GM12891 (cell line): ENCODE data around the gene NANOS2.
"Not testable (repeated sequence)": the region's sequence is repeated elsewhere in the genome, so short reads cannot be mapped to it uniquely, and the experiment has no call there.

ENCODE experiments used
- DNase-seq: peaks from one replicate; pipeline ENCODE4 v3.0.0; 2011; ENCODE audit warnings: low spot score; ENCODE audit not compliant: insufficient read length
- FAIRE-seq: peaks from 2 replicates; lab custom pipeline; 2011; peaks lifted over from hg19 to GRCh38; lab: Jason Lieb, UNC
- PAX5 ChIP-seq: IDR thresholded peaks from 2 replicates; pipeline ENCODE4 v1.6.1; 2011; ENCODE audit warnings: low read length, moderate library complexity, mild to moderate bottlenecking; ENCODE audit not compliant: insufficient read depth, severe bottlenecking
- POLR2A ChIP-seq: IDR thresholded peaks from 2 replicates; pipeline ENCODE4 v1.6.1; 2011; ENCODE audit warnings: low read depth, low read length, control low read depth
- POLR2AphosphoS5 ChIP-seq: IDR thresholded peaks from 2 replicates; pipeline ENCODE4 v1.6.1; 2011; ENCODE audit warnings: low read depth, low read length, control low read depth
- POU2F2 ChIP-seq: IDR thresholded peaks from 2 replicates; pipeline ENCODE4 v1.6.1; 2011; ENCODE audit warnings: low read depth, mild to moderate bottlenecking, control low read depth, low read length, moderate library complexity
- SPI1 ChIP-seq: IDR thresholded peaks from 2 replicates; pipeline ENCODE4 v1.6.1; 2011; ENCODE audit warnings: low read depth, low read length, control low read depth
- TAF1 ChIP-seq: IDR thresholded peaks from 2 replicates; pipeline ENCODE4 v1.6.1; 2011; ENCODE audit warnings: low read depth, low read length, control low read depth

The NANOS2 gene

DNA sequence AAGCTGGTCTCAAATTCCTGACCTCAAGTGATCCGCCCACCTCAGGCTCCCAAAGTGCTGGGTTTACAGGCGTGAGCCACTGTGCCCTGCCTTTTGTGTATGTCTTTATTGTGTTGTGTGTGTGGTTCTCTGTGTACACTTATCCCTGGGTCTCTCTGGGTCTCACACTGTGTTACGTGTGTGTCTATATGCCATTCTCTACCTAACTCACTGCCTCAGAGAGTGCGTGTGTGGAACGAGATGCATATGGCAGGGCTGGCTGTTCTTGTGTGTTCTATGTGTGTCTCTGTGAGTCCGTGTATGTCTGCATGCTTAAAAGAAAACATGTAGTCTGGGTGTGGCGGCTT lies 40.0 kb downstream of the NANOS2 start:
- no peak for FAIRE-seq
- no peak for DNase-seq
- TF ChIP-seq TAF1 (no peak), POLR2A (no peak), POU2F2 (no peak), POLR2AphosphoS5 (no peak), SPI1 (no peak), PAX5 (no peak)

DNA sequence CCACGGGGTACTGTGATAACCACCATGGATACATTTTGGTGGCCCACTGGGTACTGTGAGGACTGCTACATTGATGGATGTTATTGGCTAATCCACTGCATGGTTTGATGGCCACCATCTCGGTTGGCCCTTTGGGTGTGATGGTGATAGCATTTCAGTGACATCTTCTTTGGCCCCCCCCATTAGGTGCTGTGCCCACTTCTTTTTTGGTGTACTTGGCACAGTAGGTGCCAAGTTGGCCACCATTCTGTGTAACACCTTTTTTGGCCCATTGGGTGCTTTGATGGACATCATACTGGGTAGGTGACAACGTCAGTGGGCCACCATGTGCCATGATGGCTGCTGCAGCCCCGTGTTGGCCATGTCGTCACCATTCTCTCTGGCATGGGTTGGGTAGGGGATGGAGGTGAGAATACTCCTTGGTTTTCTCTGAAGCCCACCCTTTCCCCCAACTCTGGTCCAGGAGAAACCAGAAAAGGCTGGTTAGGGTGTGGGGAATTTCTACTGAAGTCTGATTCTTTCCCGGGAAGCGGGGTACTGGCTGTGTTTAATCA lies 41.3 kb downstream of the NANOS2 start:
- no peak for FAIRE-seq
- DNase-seq, result no peak
- TF ChIP-seq POLR2A (no peak), PAX5 (no peak), POLR2AphosphoS5 (no peak), TAF1 (no peak), POU2F2 (no peak), SPI1 (no peak)

DNA sequence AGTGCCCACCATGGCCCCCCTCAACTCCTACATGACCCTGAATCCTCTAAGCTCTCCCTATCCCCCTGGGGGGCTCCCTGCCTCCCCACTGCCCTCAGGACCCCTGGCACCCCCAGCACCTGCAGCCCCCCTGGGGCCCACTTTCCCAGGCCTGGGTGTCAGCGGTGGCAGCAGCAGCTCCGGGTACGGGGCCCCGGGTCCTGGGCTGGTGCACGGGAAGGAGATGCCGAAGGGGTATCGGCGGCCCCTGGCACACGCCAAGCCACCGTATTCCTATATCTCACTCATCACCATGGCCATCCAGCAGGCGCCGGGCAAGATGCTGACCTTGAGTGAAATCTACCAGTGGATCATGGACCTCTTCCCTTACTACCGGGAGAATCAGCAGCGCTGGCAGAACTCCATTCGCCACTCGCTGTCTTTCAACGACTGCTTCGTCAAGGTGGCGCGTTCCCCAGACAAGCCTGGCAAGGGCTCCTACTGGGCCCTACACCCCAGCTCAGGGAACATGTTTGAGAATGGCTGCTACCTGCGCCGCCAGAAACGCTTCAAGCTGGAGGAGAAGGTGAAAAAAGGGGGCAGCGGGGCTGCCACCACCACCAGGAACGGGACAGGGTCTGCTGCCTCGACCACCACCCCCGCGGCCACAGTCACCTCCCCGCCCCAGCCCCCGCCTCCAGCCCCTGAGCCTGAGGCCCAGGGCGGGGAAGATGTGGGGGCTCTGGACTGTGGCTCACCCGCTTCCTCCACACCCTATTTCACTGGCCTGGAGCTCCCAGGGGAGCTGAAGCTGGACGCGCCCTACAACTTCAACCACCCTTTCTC lies 42.3 kb downstream of the NANOS2 start:
- FAIRE-seq (no peak), DNase-seq (no peak)
- TF ChIP-seq POLR2AphosphoS5, result no peak
- no peak for TF ChIP-seq POLR2A
- TF ChIP-seq PAX5, result no peak
- TF ChIP-seq SPI1, result no peak
- no peak for TF ChIP-seq TAF1
- TF ChIP-seq POU2F2, result no peak

DNA sequence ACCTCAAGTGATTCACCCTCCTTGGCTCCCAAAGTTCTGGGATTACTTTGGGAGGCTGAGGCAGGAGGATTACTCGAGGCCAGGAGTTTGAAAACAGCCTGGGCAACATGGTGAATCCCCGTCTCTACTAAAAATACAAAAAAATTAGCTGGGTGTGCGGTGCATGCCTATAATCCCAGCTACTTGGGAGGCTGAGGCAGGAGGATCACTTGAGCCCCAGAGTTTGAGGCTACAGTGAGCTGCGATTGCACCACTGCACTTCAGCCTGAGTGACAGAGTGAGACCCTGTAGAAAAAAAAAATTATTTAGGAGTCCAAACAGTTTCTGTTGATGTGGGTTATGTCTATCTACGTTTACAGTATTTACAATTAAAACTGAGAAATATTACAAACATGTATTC lies 43.8 kb downstream of the NANOS2 start:
- FAIRE-seq (no peak), DNase-seq (no peak)
- no peak for TF ChIP-seq POU2F2
- no peak for TF ChIP-seq TAF1
- TF ChIP-seq POLR2AphosphoS5, result no peak
- no peak for TF ChIP-seq POLR2A
- no peak for TF ChIP-seq SPI1
- no peak for TF ChIP-seq PAX5

DNA sequence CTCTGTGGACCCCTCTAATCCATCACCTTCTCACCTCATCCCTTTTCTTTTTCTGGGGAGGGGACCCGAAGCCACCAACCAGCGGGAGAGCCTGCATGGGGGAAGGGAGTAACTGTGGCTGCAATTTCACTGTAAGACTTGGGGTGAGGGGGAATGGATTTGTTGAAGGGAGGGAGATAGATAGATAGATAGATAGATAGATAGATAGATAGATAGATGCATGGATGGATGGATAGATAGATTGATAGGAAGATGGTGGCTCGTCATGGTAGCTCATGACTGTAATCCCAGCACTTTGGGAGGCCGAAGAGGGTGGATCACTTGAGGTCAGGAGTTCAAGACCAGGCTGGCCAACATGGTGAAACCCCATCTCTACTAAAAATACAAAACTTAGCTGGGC lies 47.3 kb downstream of the NANOS2 start:
- not testable (repeated sequence) for DNase-seq, FAIRE-seq

DNA sequence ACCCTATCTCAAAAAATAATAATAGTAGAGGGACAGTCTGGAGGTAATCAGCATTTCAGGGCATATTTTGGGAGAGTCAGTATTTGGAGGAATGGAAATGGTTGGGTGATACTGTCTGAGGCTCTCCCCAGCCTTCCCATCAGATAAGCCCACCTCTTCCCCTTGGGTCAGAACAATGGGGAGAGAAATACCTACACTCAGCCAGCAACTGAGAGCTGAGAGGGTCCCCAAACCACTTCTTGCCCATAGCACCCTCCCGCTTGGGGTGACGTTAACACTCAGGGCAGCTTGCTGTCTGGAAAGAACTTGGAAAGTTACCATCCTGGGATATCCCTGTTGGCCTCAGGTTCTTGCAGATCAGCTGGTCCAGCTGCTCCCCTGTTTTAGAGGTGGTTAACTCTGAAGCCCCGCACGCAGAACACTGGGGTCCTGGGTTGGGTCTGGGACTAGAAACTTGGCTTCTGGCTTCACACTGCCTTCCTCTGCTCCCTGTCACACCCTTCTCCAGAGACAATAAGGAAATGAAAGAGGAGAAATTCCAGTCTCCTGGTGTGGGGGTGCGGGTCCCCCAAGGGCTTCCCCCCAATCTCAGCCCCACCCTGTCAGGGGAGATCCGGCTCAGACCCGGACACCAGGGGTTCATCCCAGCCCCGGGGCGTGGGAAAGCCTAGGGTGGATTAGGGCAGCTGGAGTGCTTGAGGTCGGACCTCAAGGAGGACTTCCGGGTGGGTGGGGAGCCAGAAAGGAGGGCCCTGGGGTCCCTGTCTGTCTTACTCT lies 48.0 kb downstream of the NANOS2 start:
- no peak for FAIRE-seq
- no peak for TF ChIP-seq POLR2A
- no peak for TF ChIP-seq POU2F2
- no peak for TF ChIP-seq PAX5
- no peak for DNase-seq

DNA sequence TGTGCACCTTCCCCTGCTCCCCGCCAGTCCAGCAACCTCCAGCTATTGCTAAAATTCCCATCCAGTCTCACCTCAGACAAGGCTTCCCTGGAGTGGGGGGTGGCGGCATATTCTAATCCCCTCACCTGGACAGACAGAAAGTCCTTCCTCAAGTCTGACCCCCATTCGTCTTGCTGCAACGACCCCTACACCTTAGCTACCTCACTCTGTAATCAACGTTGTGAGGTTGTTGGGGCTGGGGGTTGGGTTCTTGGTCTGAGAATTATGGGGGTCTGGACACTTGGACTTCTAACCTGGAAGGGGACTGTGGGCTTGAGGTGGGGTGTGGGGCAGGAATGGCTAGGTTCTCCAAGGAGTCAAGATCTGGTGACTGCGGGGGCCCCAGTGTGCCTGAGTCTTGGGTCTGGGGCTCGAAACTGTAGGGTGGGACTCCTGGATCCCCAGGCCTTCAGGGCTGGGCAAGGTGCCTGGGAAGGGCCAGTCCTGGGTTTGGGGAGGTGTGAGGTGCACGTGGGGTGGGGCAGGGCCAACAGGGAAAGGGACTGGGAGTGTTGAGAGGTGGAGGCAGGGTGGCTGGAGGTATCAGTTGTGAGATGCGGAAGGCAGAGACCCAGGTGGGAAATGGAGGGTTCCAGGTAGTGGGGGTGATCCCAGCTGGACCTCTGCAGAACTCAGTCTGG lies 49.2 kb downstream of the NANOS2 start:
- no peak for FAIRE-seq
- no peak for TF ChIP-seq PAX5
- TF ChIP-seq POLR2AphosphoS5, result no peak
- TF ChIP-seq TAF1, result no peak
- no peak for TF ChIP-seq SPI1

DNA sequence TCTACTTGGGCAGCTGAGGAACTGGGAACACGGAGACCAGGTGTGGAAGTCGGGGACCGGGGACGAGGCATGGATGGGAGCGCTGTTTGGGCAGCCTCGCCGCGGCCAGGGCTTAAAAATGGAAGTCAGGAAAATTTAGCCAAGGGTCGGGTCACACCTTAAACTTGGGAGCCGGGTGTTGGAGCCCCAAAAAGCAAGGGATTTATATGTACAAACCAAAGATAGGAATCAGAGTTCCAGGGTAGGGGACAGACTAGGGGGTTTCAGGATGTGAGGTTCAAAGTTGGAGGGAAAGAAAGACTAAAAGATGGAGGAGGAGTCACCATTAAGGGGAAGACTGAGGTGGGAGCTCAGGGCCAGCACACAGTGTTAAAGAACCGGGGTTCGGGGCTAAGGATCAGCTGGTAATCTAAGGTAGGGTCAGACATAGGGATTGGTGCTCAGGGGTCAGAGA lies 49.9 kb downstream of the NANOS2 start:
- DNase-seq (no peak), FAIRE-seq (no peak)
- no peak for TF ChIP-seq SPI1
- TF ChIP-seq POU2F2, result no peak
- no peak for TF ChIP-seq POLR2A
- no peak for TF ChIP-seq TAF1
- no peak for TF ChIP-seq PAX5
- no peak for TF ChIP-seq POLR2AphosphoS5

More for the DNA sequence above, 49.2 kb downstream of the NANOS2 start:
- DNase-seq, result no peak

DNA sequence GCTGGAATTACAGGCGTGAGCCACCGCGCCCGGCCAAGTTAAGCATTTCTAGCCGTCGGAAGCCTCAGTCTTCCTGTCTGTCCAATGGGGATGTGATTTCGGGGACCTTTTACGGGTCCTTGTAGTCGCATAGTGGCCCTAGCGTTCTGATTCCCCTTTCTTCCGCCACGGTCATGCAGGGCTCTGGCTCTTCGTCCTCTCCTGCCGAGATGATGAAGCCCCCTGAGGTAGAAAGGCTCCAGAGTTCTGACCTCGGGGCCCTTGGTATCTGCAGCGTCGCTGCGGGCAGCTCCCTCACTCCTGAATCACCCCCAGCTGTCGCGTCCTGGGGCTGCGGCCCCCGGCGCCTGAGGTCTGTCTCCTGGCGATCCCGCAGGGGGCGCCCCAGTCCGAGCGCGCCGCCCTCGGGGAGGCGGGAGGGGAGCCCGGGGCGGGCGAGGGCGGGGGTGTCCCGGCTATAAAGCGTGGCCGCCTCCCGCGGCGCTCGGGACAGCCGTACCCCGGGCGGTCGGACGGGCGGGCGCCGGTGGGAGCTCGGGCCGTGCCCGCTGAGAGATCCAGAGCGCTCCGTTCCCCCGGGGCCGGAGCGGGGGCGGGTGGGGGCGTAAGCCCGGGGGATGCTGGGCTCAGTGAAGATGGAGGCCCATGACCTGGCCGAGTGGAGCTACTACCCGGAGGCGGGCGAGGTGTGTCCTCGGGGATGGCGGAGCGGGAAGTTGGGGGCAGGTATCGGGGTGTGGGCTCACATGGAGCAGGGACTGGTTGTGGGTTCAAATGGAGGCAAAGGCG lies 50.5 kb downstream of the NANOS2 start, which contains the start of gene FOXA3:
TSS of gene FOXA3 (plus strand) at position 487 of the 789 bp plus-strand sequence. CDS start at position 618, 131 bp downstream.
- FAIRE-seq (no peak), DNase-seq (peak; percentile 85)
- TF ChIP-seq PAX5 (no peak), POLR2A (no peak), SPI1 (no peak), POLR2AphosphoS5 (no peak), TAF1 (no peak), POU2F2 (no peak)

DNA sequence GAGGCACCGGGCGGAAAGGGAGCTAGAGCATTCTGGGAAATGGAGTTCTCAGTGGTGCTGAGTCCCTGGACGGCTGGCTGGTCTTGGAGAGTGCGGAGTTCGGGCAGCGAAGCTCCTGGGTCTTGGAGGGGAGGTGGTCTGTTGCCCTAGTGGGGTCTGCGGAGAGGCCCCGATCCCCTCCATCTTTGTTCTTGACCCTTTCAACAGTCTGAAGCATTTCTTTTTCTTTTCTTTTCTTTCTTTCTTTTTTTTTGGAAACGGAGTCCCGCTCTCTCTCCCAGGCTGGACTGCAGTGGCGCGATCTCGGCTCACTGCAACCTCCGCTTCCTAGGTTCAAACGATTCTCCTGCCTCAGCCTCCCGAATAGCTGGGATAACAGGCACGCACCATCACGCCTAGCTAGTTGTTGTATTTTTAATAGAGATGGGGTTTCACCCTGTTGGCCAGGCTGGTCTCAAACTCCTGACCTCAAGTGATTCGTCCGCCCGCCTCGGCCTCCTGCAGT lies 51.2 kb downstream of the NANOS2 start:
- FAIRE-seq, result no peak
- no peak for TF ChIP-seq PAX5
- TF ChIP-seq TAF1, result no peak
- no peak for TF ChIP-seq POLR2AphosphoS5
- TF ChIP-seq POU2F2, result no peak
- no peak for TF ChIP-seq POLR2A
- TF ChIP-seq SPI1, result no peak

More for the DNA sequence above, 51.2 kb downstream of the NANOS2 start:
- DNase-seq, result no peak
